GM04503 (cell line): ENCODE data around the gene AGBL1.
"Not testable (repeated sequence)": the region's sequence is repeated elsewhere in the genome, so short reads cannot be mapped to it uniquely, and the experiment has no call there.

Source experiments
- DNase-seq: peaks from one replicate; pipeline ENCODE4 v3.0.0-alpha.2; 2012; ENCODE audit warnings: low read depth

AGBL1 gene

DNA sequence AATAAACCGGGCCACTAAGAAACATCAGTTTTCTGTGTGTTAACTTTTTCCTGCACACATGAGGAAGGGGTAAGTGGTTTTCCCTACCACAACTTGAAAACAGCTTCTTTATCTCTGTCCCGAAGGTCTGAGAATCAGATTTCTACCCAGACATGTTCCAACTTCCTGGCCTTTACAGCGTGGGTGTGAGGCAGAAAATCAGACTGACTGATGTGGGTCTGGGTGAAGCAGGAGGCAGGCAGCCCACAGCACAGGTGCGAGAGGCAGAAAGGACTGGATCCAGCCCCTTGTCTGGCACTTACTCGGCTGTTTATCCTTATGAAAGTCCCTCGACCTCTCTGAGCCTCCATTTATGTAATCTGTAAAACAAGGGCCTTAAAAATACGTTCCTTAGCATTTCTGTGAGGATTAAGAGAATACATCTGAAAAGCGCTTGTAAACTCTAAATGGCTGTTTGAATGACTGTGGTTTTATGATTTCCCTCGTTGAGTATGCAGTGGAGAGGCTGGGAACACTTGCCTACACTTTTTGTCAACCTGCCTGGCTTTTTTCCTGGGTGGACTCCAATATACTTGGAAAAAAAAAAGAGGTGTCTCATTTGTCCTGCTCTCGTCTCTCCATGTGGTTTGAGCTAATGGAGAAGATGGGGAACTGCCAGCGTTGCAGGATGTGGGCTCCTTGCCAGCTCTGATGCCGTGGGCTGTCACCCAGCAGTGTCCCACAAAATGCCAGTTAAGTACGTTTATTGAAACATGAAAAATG is 3.1 kb downstream of the AGBL1 start:
- DNase-seq: no peak

DNA sequence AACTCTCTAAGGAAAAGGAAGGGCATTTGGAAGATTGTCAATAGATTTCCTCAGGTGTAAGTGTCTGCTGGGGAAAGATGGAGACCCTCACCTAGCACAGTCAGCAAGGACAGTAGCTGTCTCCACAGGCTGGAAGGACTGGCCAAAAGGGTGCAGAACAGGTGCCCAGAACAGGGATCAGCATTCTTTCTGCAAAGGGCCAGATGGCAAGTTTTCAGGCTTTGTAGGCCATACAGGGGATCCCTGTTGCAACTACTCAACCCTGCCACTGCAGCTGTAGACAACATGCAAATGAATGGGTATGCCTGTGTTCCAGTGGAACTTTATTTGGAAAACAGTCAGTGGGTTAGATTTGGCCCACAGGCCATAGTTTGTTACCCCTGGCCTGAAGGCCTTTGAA is 8.1 kb downstream of the AGBL1 start:
- no peak for DNase-seq

DNA sequence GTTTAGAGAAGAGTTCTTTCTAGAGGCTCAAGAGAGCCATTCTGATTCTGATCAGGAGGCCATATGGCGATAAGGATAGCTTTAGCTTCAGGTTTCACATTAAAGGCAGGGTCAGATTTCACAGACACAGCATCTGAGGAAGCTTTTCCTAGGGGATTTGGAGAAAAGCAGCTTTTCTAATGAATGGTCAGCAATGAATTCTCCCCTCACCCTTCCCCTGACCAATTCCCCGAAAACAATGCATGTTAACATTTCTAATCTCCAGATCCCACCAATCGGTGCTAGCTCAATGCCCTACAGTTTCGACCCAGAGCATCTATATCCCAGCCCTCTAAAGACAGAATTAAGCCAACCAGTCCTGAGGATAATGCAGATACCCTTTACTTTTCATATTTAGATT is 9.8 kb downstream of the AGBL1 start:
- no peak for DNase-seq

DNA sequence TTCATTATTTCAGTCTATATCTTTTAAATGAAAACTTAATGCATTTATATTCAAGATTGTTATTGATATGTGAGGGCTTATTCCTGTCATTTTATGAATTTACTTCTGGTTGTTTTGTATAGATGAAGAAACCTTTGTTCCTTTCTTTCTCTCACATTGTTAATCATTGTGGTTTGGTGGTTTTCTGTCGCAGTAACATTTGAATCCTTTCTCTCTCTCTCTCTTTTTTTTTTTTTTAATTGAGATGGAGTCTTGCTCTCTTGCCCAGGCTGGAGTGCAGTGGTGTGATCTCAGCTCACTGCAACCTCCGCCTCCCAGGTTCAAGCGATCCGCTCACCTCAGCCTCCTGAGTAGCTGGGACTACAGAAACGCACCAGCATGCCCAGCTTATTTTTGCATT is 22.1 kb downstream of the AGBL1 start:
- no peak for DNase-seq

DNA sequence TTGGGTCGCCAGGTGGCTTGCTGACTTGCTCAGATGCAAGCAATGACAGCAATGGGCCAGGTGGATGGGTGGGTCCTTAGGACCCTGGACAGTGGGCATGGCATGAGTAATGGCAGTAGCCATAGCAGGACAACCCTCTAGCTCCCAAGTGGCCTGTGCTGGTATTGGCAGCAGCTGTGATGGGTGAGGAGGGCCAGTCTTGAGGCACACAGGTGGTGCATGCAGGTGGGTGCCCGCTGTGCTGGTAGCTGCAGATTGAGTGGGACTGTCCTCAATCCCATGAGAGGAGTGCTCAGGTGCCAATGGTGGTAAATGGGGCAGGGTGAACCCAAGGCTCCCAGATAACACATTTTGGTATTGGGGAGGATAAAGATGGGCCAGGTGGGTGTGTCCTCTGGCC is 24.2 kb downstream of the AGBL1 start:
- DNase-seq: no peak

DNA sequence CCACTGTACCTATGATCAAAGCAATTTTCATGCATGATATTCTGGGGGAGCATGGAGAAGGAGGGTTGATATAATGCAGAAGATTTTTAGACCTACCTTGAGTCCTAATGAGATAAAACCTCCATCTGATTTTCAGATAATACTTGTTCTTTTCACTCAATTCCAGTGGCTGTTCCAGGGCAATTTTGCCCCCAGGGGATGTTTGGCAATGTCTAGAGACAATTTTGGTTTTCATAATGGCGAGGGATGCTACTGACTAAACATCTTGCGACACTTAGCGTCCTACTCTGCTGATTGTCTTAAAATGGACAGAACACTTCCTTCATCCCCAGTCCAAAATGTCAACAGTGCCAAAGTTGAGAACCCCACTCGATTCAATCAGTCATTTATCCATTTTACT is 26.6 kb downstream of the AGBL1 start:
- no peak for DNase-seq

DNA sequence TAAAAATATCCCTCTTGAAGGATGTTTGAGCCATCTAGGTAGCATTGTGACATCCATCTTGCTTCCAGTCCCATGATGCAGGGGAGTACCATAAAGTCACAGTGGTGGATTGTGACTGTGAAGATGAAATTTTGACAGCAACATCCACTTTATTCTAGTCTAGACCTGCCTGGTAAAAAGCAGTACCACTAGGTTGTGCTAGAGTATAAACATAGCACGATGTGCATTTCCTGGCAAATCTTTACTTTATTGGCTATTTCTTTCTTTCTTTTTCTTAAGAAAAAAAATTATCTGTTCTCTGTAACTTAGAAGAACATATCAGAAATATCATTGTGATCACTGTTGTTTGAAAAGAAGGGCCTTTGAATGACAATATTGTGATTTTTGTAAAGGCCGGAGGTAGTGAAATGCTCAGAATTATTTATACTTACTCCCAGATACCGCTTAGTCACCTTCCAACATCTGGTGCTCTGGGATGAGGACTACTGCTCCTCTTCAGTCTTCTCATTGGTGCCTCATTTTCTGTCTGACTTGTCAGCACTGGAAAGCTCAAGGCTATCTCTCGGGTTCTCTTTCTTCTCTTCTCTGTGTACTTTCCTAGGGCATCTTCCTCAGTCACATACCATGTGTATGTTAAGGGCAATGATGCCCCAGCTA is 35.6 kb downstream of the AGBL1 start:
- no peak for DNase-seq

DNA sequence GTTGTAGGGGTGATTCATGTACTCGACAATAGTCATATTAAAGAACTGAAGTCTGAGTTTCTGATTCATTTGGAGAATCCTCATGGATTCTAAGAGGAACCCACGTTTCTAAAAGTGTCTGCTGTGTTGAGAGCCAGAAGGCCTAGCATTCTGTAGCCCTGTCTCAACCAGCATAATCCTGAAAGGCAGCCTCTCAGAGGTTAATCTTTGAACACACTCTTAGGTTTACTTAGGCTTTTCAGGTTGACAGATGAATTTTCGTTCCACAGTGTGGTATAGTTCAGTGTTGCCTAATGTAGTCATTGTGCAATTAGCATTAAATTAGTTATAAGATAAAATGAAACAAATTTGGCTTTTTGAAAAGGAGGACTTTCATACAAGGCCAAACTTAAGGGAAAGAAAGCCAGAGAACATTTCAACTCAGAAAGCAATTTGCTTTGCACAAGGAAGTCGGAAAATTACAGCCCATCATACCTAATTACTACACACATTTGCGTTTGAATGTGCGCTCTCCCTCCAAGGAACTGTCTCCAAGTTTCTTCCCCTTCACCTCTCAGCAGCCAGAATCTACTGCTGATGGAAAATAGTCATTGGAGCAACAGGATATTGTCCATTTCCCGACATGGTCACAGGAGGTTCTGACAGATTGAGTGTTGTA is 42.0 kb downstream of the AGBL1 start:
- DNase-seq: no peak

DNA sequence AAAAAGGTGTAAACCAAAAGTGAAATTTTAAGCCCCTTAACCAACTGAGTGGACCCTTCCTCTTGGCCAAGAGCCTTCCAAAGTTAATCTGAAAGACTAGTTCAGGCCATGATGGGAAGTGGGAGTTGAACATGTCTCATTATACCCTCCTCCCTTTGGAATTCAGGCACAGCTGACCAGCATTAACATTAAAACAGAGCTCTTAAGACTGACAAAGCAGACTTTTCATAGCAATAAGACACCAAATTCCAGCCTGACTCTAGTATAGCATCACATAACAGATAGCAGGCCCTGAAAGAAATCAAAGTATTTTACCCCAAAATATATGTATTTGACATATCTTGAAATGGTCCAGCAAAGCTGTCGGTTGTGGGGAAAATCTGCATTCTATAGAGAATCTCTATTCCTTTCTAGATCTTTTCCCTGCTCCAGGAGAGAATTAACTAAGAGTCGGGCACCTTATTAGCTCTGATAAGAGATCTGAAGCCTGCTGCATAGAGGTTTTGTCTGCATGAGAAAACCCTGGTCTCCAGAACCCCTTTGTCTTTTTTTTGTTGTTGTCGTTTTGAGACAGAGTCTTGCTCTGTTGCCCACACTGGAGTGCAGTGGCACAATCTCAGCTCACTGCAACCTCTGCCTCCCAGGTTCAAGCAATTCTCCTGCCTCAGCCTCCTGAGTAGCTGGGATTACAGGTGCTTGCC is 43.2 kb downstream of the AGBL1 start:
- DNase-seq: not testable (repeated sequence)

DNA sequence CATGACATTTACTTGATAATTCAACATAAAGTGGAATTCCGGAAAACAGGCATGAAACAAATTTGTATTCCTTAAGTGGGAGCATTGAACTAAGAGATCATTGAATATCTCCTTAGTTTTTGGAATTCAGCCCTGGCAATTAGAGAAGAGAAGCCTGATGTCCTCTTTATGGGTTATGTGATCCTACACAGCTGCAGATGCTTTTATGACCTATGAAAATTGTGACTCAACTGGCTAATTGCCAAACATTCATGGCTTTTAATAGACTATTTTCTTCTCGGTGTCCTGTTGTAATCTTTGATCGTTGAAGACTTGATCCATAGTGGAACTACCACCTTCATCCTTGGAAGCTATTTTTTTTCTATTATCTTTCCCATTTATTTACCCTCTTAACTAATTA is 46.1 kb downstream of the AGBL1 start:
- no peak for DNase-seq

DNA sequence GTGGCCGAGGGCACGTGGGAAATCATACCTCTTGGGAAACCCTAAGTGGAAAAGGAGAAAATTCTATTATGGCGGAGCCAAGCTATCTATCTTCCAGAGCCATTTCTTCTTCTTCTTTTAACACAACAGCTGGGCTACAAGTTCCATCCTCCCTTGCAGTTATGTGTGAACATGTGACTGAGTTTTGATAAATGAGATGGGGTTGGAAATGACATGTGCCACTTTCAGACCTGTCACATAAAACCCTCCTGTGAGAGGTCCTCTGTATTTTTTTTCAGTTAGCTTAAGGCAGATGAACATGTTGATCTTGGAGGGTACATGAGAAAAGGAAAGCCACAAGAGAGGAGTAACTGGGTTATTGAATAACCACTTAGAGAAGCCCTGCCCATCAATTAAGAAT is 47.9 kb downstream of the AGBL1 start:
- DNase-seq: no peak

DNA sequence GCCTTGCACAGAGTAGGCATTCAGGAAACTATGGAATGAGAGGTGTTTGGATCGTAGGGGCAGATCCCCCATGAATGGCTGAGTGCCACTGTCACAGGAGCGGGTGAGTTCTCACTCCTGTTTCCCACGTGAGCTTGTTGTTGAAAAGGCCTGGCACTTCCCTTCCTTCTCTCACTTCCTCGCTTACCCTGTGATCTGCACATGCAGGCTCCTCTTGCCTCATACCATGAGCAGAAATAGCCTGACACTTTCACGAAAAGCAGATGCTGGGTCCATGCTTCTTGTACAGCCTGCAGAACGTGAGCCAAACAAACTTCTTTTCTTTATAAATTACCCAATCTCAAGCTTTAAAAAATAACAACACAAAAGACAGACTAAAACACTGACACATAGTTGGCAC is 55.4 kb downstream of the AGBL1 start:
- no peak for DNase-seq

DNA sequence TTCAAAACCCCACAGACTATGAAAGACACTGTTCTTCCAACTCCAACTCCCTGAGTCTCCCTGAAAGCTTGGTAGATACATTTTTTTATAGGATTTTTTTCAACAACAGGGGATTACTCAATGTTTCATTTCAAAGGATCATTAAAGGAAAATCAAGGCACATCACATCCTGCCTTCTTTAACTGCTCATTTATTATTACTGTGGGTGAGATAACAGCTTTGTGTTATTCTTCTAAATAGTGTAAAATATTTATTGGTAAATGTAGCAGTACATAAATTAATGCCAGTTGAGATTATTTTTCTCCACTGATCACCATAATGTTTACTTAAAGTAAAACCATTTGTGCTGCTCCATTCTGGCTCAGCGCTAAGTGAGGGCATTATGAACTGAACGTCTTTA is 57.2 kb downstream of the AGBL1 start:
- DNase-seq: no peak

DNA sequence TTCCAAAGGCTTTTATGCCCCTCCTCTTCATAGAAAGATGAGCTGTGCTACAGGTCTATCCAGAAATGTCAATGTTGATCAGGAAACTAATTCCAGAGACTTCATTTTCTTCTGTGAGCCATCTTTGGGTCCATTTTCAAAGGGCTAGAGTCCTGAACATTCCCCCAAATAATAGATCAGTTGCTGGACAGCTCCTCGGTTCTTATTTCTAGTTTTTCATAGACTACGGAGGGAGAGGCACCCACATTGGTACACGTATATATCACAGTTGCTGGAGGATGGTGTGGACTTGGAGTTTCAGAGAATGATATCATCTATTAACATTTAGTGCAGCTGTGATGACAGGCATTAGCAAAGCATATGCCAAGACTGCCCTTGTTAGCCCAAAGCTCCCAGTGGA is 59.1 kb downstream of the AGBL1 start:
- no peak for DNase-seq

DNA sequence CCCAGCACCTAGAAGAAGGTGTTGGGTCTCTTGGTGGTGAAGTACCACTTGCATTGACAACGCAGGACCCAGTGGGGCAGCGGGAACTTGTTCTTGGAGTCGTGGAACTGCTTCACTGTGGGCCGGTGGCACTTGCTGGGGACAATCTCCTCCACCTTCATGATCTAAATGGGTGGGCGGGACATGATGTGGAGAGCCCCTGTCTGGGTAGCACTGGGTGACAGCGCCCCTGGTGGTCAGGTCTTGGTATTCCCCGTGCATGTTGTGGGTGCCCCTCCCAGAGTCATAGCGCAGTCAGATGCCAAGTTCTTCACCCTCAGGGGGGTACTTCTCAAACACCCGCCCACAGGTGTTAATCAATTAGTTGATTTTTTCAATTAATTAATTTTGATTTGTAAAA is 60.2 kb downstream of the AGBL1 start:
- DNase-seq: no peak

DNA sequence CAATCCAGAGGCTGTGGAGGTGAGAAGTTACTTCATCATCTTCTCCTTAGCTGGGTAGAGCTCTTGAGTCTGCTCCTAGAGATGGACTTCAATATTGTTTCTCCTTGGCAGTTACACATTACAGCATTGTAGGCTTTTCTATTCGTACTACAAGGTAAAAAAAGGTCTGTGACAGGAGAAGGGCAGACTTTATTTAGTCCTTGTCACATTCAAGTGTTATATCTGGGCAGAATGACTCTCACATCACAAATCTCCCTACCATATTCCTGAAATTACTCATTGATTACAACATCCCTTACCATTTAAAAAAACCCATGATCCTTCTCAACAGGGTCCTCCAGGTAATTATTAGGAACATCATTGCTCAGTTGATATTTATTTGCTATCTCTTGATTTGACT is 75.0 kb downstream of the AGBL1 start:
- DNase-seq: no peak

DNA sequence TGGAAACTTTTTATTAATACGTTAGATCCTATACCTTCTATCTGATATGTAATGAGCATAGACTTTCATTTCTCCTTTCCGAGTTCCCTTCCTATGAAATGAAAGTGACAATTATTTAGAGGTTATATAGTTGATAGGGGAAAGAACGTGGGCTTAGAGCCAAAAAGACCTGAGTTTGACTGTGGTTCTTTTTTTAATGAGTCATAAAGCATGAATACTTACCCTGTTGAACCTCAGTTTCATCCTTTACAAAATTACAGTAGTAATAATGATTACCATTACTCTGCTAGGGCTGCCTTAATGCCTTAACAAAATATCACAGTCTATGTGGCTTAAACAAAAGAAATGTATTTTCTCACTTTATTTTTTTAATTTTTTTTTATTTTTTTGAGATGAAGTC is 75.9 kb downstream of the AGBL1 start:
- no peak for DNase-seq

DNA sequence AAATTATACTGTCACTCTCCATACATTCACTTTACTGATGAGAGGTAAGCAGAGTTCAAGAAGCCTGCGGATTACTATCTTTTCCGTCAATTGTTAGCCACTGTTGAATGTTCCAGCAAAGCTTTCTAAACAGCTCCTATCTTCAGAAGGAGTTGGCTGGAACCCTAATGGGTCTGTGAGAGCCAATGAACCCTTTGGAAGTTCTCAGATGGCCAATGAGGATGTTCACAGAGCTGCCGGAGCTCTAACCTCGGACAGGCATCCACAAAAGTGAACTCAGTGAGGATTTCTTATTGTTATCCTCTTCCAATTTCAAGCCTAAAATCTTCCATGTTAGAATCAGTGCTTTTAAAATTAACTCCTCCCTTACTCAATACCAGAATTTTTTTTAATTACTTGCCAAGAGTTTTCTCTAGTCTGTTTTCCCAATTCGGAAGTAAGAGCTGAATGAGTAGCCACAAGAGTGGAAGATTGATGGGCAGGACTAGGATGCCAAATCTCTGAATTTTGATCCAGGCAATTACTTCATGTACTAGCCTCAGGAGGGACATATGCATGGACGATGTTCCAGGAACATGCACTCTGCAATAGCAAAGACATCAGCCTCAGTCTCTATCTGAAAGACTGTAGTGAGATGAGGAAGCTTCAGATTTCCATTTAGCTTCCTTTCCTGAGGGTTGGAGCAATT is 78.1 kb downstream of the AGBL1 start:
- DNase-seq: no peak

DNA sequence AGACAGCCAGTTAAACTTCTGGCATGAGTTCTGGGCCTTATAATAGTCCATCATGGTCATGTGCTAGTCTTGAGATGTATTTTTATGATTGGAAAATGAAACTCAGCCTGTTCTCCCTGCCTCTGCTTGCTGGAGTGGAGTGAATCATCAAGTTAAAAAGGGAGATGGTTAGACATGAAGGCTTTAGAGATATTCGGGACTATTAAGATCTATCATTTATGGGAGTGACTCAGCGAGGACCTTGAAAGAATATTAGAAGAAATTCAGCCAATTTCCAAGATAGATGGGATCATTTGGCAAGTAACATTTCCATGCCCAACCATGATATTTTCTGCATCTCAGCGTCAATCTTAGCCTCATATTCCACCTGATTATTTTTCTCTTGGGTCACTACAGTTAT is 79.8 kb downstream of the AGBL1 start:
- DNase-seq: no peak

DNA sequence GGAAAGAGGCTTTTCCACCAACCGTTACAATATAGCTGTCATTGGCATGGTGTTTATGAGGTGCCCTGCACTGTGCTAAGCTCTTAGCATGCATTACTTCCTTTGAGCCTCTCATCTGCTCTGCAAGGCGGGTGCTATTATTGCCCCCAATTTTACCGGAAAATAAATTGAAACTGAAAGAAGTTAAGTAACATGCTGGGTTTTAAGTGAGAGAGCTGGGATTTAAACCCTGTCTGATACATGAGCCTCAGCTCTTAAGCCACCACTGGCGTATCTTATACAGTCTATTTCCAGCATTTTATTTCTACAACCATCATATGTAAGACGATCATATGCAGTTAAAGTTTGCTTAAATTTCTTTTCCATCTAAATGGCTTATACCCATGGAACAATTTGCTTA is 81.6 kb downstream of the AGBL1 start:
- DNase-seq: no peak

DNA sequence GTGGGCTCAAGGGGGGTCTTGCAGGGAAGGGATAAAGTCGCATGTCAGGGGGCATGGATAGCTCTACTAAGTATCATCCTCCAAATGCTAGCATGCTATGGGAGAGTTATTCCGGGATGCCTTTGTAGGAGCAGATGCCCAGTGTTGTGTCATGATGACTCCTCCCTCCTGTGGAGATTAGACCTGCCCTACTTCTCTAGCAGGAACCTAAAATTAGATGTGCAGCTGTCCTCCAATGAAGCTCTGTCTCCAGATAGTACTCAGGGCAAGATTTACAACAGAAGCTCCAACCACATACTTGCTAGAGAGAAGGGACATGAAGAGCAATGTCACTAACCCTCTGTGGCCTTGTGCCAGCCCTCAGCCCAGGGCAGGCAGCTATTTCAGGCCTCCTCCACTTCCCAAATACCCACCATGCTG is 82.5 kb downstream of the AGBL1 start:
- no peak for DNase-seq

DNA sequence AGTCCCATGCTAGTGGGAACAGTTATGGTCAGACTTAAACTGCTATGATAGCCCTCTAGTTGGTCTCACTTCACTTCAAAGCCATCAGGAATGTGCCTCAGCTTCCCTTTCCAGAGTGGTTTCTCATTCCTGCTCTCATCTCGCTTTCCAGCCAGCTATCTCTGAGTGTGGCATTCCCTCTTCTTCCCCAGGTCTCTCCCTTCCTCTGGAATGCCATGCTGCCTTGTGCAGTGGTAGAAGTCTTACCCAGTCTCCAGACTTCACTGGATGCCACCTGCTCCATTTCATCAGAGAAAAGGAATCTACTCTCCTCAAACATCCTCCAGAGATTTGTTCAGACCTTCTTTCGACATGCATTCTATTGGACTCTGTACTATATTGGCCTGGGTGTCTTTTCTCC is 83.0 kb downstream of the AGBL1 start:
- no peak for DNase-seq
